Fibroblast of pulmonary artery (primary cell): Measurements from ENCODE around the gene SNX30.

ENCODE experiments used
- DNase-seq: peaks from one replicate; pipeline ENCODE4 v3.0.0-alpha.2; 2010; ENCODE audit warnings: low read depth
- H3K4me3 ChIP-seq: replicated peaks from 2 replicates; pipeline ENCODE4 v1.5.1; 2011; ENCODE audit warnings: low read depth, mild to moderate bottlenecking, control low read depth, low read length, moderate library complexity
- TF ChIP-seq, protein P1 (sequence below): IDR thresholded peaks from 2 replicates; pipeline ENCODE4 v1.5.1; 2011; ENCODE audit warnings: mild to moderate bottlenecking, control low read depth, low read length, inconsistent platforms; ENCODE audit errors: missing control alignments

SNX30 gene

DNA sequence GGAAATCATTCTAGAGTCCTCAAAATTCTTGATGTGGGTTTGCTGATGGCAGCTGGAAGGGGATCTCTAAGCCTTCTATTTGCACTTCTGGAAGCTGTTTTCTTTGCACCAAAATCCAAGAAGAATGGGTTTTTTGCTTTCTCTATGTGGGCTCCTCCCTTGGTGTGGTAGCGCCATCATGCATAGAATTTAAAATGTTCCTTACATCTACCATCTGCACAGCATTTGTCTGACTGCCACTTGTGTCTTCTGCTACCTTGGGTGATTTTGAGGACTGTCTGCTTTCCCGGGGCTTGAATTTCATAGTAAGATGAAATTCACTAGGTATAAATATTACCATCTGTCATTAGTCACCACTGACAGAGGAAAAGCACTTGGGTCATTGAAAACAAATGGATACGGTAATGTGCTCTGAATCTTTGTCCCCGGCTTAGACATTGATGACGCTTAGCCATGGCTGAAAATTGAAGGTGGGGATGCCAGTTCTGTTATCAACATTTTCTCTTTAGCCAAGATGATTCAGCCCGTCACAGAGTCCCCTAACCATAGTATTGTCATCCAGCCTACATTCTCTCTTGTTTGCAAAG lies 30.0 kb downstream of the SNX30 start:
- TF ChIP-seq, protein P1, sequence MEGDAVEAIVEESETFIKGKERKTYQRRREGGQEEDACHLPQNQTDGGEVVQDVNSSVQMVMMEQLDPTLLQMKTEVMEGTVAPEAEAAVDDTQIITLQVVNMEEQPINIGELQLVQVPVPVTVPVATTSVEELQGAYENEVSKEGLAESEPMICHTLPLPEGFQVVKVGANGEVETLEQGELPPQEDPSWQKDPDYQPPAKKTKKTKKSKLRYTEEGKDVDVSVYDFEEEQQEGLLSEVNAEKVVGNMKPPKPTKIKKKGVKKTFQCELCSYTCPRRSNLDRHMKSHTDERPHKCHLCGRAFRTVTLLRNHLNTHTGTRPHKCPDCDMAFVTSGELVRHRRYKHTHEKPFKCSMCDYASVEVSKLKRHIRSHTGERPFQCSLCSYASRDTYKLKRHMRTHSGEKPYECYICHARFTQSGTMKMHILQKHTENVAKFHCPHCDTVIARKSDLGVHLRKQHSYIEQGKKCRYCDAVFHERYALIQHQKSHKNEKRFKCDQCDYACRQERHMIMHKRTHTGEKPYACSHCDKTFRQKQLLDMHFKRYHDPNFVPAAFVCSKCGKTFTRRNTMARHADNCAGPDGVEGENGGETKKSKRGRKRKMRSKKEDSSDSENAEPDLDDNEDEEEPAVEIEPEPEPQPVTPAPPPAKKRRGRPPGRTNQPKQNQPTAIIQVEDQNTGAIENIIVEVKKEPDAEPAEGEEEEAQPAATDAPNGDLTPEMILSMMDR, result no peak
- no peak overlapping the region for H3K4me3 ChIP-seq
- no peak for DNase-seq

DNA sequence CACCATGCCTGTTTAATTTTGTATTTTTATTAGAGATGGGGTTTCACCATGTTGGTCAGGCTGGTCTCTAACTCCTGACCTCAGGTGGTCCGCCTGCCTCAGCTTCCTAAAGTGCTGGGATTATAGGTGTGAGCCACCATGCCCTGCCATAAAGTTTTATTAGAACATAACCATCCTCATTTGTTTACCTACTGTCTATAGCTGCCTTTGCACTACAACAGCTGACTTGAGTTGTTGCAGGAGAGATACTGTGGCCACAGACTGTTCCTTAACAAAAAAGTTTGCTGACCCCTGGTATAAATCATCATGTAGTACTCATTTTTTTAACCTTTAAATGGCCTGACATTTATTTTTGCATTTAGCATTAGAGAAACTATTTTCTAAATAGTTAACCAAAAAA lies 31.7 kb downstream of the SNX30 start:
- DNase-seq, result no peak
- TF ChIP-seq, protein P1, result no peak
- H3K4me3 ChIP-seq, result no peak overlapping the region

DNA sequence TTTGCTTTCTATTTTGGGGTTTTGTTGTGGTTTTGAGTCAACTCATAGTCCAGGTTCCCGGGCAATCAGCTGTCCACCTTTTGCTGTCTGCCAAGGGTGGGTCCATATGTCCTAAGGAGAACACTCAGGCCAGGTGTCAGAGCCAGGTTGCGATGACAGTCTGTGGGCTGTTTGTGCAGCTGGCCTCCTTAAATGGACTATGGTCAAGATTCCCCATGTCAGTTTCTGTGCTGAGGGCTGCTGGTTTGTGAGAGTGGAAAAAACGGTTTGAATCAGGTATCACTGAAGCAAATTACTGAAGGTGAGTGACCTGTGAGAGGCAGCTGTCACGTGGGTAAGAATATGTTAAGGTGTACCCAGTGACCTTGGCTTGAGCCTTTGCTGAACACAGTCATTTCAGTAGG lies 33.0 kb downstream of the SNX30 start:
- no peak overlapping the region for H3K4me3 ChIP-seq
- no peak for DNase-seq
- TF ChIP-seq, protein P1, result no peak

DNA sequence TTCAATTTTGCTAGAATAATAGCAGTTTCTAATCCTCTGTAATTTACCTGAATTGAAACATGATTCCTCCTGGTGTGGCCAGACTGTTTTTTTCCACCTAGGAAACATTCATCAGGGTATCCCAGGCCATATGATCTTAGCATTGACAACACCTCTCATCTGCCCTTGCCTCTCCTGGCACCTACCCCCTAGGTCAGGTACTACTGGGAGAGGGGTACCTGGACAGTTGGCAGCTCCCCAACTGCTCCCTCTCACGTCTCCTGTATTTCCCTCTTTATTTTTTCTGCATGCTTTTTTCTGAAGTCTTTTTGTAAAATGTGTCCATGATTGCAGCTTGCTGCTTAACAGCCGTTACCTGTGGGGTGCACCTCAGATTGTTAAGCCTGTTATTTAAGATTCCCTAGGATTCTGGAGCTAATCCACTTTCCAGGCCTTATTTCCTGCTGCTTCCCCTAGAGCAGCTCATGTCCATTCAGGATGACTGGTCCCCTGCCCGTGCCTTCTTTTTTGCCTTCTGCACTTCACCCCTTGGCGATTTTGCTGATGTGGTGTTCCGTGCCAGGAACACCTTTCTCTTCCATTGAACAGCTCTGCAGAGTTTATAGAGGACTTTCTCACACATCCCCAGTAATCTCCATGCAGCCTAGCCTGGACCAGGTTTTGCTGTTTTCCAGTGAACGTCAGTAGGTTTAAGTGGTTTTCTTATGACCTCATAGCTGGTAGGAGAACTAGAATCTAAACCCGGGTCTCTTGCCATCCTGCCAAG lies 33.6 kb downstream of the SNX30 start:
- peak; percentile 35 for DNase-seq
- H3K4me3 ChIP-seq, result no peak overlapping the region
- TF ChIP-seq, protein P1, result no peak

DNA sequence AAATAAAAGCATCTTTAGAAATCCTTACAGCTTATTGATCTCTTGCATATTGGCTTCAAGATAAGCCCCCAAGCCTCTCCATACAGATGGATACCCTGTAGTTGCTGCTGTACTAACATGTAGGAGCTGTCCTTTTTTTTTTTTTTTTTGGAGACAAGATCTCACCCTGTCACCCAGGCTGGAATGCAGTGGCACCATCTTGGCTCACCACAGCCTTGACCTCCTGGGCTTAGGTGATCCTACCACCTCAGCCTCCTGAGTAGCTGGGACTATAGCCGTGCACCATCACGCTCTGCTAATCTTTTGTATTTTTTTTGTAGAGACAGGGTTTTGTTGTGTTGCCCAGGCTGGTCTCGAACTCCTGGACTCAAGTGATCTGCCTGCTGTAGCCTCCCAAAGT lies 35.4 kb downstream of the SNX30 start:
- TF ChIP-seq, protein P1, result no peak
- H3K4me3 ChIP-seq, result no peak overlapping the region
- no peak for DNase-seq

DNA sequence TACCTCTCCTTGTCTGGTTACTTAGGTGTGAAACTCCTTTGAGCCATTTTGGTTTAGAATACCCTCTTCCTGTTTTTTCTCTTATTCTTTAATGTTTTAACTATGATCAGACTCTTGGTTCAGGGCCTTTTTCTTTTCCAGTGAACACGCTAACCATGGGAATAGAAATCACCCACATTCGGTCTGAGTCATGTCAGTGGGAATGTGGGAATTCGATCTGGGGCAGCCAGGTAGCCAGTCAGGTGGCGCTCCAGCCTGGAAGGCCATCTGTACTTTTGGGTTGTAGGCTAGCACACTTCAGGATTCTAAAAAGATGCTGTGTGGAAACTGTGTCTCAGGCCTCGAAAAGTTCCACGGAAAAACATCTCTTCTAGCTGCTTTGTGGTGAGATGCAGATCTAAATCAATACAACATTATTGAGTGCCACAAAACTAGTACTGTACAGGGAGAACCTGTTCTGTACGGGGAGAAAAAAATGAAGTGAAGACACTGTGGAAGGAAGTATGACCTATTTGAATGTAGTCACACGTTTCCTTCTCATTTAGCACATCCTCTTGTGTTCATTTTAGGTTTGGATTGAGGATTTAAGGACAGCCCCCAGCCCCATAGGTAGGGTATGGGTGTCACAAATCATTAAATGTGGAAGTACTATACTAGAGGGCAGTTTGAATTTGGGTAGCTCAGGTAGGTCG lies 36.4 kb downstream of the SNX30 start:
- no peak overlapping the region for H3K4me3 ChIP-seq
- TF ChIP-seq, protein P1, result no peak
- no peak for DNase-seq
